ENCODE results near the gene RBBP8NL.

RBBP8NL gene

GRCh38 chr20:62416651-62417637 is 10.4 kb downstream of the RBBP8NL start:
- Mint-ChIP-seq H3K9me3 (no peaks in the 10 kb centered on the region), H3K4me1 (ENCODE audit: low read depth in 2 of 2) (no peaks in the 10 kb centered on the region), H3K27ac (no peak overlapping the region), H3K27me3 (no peaks in the 10 kb centered on the region), H3K4me3 (no peak overlapping the region), H3K36me3 (ENCODE audit: insufficient read depth) (no peaks in the 10 kb centered on the region)
- ATAC-seq (replicated peaks) = no peak
- no peak for DNase-seq

- no peak overlapping the region for H3K27ac Mint-ChIP-seq
- DNase-seq (no peak), ATAC-seq (replicated peaks) (no peak)
- H3K4me3 Mint-ChIP-seq = no peak overlapping the region
- no peaks in the 10 kb centered on the region for H3K4me1 Mint-ChIP-seq (ENCODE audit: low read depth in 2 of 2)
- H3K36me3 Mint-ChIP-seq (ENCODE audit: insufficient read depth) = no peaks in the 10 kb centered on the region
- no peaks in the 10 kb centered on the region for H3K27me3 Mint-ChIP-seq
- H3K9me3 Mint-ChIP-seq = no peaks in the 10 kb centered on the region
Measured at GRCh38 chr20:62415354-62416111, 11.8 kb downstream of the RBBP8NL start.

GRCh38 chr20:62413896-62414481 is 13.3 kb downstream of the RBBP8NL start:
- H3K36me3 Mint-ChIP-seq (ENCODE audit: insufficient read depth) = no peaks in the 10 kb centered on the region
- no peaks in the 10 kb centered on the region for H3K27me3 Mint-ChIP-seq
- no peak overlapping the region for H3K4me3 Mint-ChIP-seq
- no peak overlapping the region for H3K27ac Mint-ChIP-seq
- ATAC-seq (replicated peaks) = no peak
- H3K4me1 Mint-ChIP-seq (ENCODE audit: low read depth in 2 of 2) = peaks cover 0 to 8% of the 10 kb centered on the region in 2 donors
- DNase-seq = no peak
- no peaks in the 10 kb centered on the region for H3K9me3 Mint-ChIP-seq

GRCh38 chr20:62413025-62413570 is 14.2 kb downstream of the RBBP8NL start:
- ATAC-seq (replicated peaks) (no peak), DNase-seq (no peak)
- no peak overlapping the region for H3K4me3 Mint-ChIP-seq
- H3K27ac Mint-ChIP-seq = no peak overlapping the region
- H3K27me3 Mint-ChIP-seq = no peaks in the 10 kb centered on the region
- H3K4me1 Mint-ChIP-seq (ENCODE audit: low read depth in 2 of 2) = peaks cover 0 to 8% of the 10 kb centered on the region in 2 donors
- H3K9me3 Mint-ChIP-seq = no peaks in the 10 kb centered on the region
- H3K36me3 Mint-ChIP-seq (ENCODE audit: insufficient read depth) = peaks cover 3% of the 10 kb centered on the region

- no peak for ATAC-seq (replicated peaks)
- no peak for DNase-seq
- H3K27ac Mint-ChIP-seq = no peak overlapping the region
- no peaks in the 10 kb centered on the region for H3K27me3 Mint-ChIP-seq
- peaks cover 4 to 10% of the 10 kb centered on the region in 2 donors for H3K4me1 Mint-ChIP-seq (ENCODE audit: low read depth in 2 of 2)
- no peaks in the 10 kb centered on the region for H3K9me3 Mint-ChIP-seq
- no peak overlapping the region for H3K4me3 Mint-ChIP-seq
- H3K36me3 Mint-ChIP-seq (ENCODE audit: insufficient read depth) = peaks cover 3% of the 10 kb centered on the region
Measured at GRCh38 chr20:62412194-62413024, 14.9 kb downstream of the RBBP8NL start.

GRCh38 chr20:62411479-62412193 is 15.7 kb downstream of the RBBP8NL start:
- H3K27ac Mint-ChIP-seq = no peak overlapping the region
- DNase-seq (no peak), ATAC-seq (replicated peaks) (no peak)
- H3K4me3 Mint-ChIP-seq = no peak overlapping the region
- peaks cover 7% of the 10 kb centered on the region for H3K36me3 Mint-ChIP-seq (ENCODE audit: insufficient read depth)
- no peaks in the 10 kb centered on the region for H3K9me3 Mint-ChIP-seq
- no peaks in the 10 kb centered on the region for H3K27me3 Mint-ChIP-seq
- peaks cover 4 to 12% of the 10 kb centered on the region in 2 donors for H3K4me1 Mint-ChIP-seq (ENCODE audit: low read depth in 2 of 2)

- DNase-seq (no peak), ATAC-seq (replicated peaks) (no peak)
- Mint-ChIP-seq H3K4me3 (no peak overlapping the region), H3K36me3 (ENCODE audit: insufficient read depth) (peaks cover 7% of the 10 kb centered on the region), H3K27ac (no peak overlapping the region), H3K27me3 (no peaks in the 10 kb centered on the region), H3K9me3 (no peaks in the 10 kb centered on the region), H3K4me1 (ENCODE audit: low read depth in 2 of 2) (peaks cover 8 to 16% of the 10 kb centered on the region in 2 donors)
Measured at GRCh38 chr20:62410746-62411478, 16.4 kb downstream of the RBBP8NL start.

- Mint-ChIP-seq H3K4me1 (ENCODE audit: low read depth in 2 of 2) (peaks cover 16 to 23% of the 10 kb centered on the region in 2 donors), H3K27ac (peak overlapping the region in 1 of 2 donors; percentile 44), H3K36me3 (ENCODE audit: insufficient read depth) (peaks cover 7% of the 10 kb centered on the region), H3K9me3 (no peaks in the 10 kb centered on the region), H3K4me3 (peak overlapping the region in 1 of 2 donors; percentile 34), H3K27me3 (no peaks in the 10 kb centered on the region)
- DNase-seq = no peak
- no peak for ATAC-seq (replicated peaks)
Measured at GRCh38 chr20:62409931-62410745, 17.2 kb downstream of the RBBP8NL start.

GRCh38 chr20:62409086-62409853 is 18.1 kb downstream of the RBBP8NL start:
- Mint-ChIP-seq H3K36me3 (ENCODE audit: insufficient read depth) (peaks cover 7% of the 10 kb centered on the region), H3K9me3 (no peaks in the 10 kb centered on the region), H3K27ac (peak overlapping the region in 1 of 2 donors; percentile 44), H3K4me3 (peak overlapping the region in 1 of 2 donors; percentile 23), H3K27me3 (no peaks in the 10 kb centered on the region), H3K4me1 (ENCODE audit: low read depth in 2 of 2) (peaks cover 16 to 27% of the 10 kb centered on the region in 2 donors)
- ATAC-seq (replicated peaks) = no peak
- DNase-seq = no peak

- ATAC-seq (replicated peaks) (no peak), DNase-seq (no peak)
- Mint-ChIP-seq H3K4me3 (peak overlapping the region in 1 of 2 donors; percentile 23), H3K27ac (no peak overlapping the region), H3K36me3 (ENCODE audit: insufficient read depth) (peaks cover 7% of the 10 kb centered on the region), H3K27me3 (no peaks in the 10 kb centered on the region), H3K4me1 (ENCODE audit: low read depth in 2 of 2) (peaks cover 16 to 30% of the 10 kb centered on the region in 2 donors), H3K9me3 (no peaks in the 10 kb centered on the region)
Measured at GRCh38 chr20:62408640-62409039, 18.7 kb downstream of the RBBP8NL start.

All from effector memory CD8-positive, alpha-beta T cell (primary cell).